ENCODE results near the gene CD79B.

DNA sequence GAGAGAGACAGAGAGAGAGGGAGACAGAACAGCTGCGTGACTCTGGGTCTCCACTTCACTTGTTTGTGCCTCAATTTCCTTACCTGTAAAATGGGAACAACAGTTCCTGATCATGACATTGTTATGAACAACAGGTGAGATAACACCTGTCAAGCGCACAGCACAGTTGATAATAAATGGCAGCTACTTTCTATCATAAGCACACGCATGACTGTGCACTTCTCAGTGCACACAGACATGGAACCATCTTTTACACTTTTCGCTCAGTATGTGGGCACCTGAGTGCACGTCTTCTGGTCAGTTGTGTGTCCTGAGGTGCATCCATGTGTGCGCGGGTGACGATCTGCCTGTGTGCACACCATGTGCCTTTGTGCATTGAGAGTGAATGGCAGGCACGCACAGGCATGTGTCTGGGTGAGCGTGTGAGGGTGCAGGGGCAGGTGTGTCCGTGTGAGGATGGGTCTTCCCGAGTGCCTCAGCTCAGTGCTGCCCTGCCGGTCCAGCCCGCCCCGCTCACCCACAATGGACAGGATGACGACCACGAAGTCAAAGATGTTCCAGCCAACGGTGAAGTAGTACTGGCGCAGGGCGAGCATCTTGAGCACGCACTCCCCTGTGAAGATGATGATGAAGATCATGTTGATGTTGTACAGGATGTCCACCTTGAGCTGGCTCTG lies 10.3 kb upstream of the CD79B start:
- TF ChIP-seq POLR2A (IDR thresholded peaks at IDR 0.05) (no peak), POLR2AphosphoS5 (IDR thresholded peaks at IDR 0.05) (no peak), EP300 (IDR thresholded peaks at IDR 0.05) (no peak)
- TF ChIP-seq, protein P1, sequence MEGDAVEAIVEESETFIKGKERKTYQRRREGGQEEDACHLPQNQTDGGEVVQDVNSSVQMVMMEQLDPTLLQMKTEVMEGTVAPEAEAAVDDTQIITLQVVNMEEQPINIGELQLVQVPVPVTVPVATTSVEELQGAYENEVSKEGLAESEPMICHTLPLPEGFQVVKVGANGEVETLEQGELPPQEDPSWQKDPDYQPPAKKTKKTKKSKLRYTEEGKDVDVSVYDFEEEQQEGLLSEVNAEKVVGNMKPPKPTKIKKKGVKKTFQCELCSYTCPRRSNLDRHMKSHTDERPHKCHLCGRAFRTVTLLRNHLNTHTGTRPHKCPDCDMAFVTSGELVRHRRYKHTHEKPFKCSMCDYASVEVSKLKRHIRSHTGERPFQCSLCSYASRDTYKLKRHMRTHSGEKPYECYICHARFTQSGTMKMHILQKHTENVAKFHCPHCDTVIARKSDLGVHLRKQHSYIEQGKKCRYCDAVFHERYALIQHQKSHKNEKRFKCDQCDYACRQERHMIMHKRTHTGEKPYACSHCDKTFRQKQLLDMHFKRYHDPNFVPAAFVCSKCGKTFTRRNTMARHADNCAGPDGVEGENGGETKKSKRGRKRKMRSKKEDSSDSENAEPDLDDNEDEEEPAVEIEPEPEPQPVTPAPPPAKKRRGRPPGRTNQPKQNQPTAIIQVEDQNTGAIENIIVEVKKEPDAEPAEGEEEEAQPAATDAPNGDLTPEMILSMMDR (IDR thresholded peaks at IDR 0.05), result no peak

All from sigmoid colon (tissue), 4 donors.